A375 (cell line): Measurements from ENCODE around the gene ADAMTSL4. TPM values are rescaled to one million over a fixed set of nuclear protein-coding genes. Genes with fewer than 3 reads are reported as not detected.

Experiments
- small RNA-seq: library from RNA; depleted of rRNA; stranded (forward); fragments of <200 nt; gene quantifications from one replicate; pipeline ENCODE3, GENCODE V24; 2014
- total RNA-seq: library from RNA; depleted of rRNA; stranded (reverse); fragments of >200 nt; shearing (Covaris generic); gene quantifications from 2 replicates; pipeline ENCODE4 v1.2.3, GENCODE V29; 2014; rRNA removed

ADAMTSL4 gene
- 7.7 and 8.9 TPM in 2 replicates for total RNA-seq

DNA sequence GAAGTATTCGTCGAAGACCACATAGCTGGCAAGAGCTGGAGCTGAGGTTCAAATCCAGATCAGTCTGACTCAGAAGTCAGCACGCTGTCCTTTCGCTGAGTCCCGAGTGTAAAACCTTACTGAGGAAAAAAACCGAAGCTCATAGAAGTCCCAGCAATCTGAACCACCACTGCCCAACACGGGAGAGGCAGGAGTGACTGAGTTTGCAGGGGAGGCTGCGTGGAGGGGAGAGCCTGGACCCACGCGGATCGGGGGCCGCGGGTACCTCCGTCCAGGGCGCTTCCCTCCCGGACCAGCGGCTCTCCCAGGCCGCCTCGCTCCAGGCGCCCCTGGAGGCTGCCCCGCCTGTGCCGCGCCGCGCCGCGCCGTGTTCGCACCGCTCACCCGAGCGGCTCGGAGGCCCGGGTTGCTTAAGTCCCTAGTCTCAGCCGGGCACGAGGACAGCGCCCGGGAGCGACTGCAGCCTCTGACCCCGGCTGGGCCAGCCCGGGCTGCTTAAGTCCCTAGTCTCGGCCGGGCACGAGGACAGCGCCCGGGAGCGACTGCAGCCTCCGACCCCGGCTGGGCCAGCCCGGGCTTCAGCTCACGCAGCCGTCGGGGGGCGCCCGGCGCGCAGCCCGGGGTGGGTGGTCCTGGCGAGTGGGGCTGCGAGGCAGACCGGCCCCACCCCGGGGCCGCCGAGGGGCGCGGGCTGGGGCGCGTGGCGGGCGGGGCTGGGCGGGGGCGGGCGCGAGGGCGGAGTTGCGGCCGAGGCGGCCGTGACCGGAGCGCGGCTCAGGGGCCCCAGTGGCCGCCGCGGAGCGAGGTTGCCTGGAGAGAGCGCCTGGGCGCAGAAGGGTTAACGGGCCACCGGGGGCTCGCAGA lies at the start of gene ADAMTSL4:
TSS of gene ADAMTSL4 (plus strand) at position 777 of the 864 bp plus-strand sequence. CDS start 2,881 bp downstream, outside the sequence.

DNA sequence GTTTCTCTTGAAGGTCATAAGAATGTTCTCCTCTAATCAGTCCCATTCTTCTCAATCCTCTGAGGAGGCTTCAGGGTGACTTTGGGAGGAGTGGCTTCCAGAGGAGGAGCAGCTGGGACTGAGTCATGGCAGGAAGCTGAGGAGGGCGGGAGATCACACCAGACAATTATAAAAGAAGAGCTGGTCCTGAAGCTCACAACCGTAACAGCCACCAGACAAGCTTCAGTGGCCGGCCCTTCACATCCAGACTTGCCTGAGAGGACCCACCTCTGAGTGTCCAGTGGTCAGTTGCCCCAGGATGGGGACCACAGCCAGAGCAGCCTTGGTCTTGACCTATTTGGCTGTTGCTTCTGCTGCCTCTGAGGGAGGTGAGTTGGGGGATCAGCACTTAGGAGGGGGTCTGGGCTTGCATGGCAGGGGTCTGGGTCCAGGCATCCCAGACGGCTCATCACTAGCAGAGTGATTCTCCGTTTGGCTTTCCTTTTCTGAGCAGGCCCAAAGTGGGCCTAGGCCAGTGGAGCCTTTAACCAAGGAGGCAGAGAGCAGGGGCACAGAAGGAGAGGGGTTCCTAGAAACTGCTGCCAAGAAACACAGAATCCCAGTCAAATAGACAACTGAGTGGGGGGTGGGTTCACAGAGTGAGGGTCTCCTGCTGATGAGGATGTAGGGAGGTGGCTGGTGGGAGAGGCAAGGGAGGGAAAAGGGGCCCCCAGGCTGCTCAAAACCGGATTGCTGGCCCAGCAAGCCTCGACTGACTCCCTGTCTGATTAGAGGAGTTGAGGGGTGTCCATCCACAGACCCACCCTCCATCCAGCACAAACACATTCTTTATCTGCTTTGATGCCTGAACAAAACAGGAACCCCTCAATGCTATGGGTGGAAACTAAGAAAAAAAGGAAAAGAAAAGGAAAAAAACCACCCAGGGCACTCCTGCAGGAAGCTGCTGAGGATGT lies 41.0 kb upstream of the ADAMTSL4 start, which contains the start of gene ECM1:
TSS of gene ECM1 (plus strand) at position 198 of the 953 bp plus-strand sequence. CDS start at position 299, 101 bp downstream.

GRCh38 chr1:150515328-150516049 lies 33.7 kb upstream of the ADAMTSL4 start, which contains the start of gene FALEC:
FALEC (plus strand) TSS chr1:150515752.

GRCh38 chr1:150579110-150579944 lies 30.1 kb downstream of the ADAMTSL4 start, which contains the start of gene MCL1:
MCL1 (minus strand) TSS chr1:150579610; CDS start chr1:150579530, 80 bp downstream.

Small RNAs within 50 kb of the gene (small RNA-seq; reads per million reads assigned to genes)
- gene MIR4257 (not detected), gene RF00015 (not detected), gene RF00561 (not detected), gene RN7SL473P (not detected), gene RN7SL600P (not detected)

Other genes starting within 250 kb of the ADAMTSL4 start
- gene PRPF3, start 227.9 kb upstream of the ADAMTSL4 start, total RNA-seq, result 69.6 and 77.3 TPM in 2 replicates
- gene RPRD2, start 185.3 kb upstream of the ADAMTSL4 start, total RNA-seq, result 13.9 and 14.1 TPM in 2 replicates
- 35.7 and 40.2 TPM in 2 replicates for gene TARS2, start 62.0 kb upstream of the ADAMTSL4 start, total RNA-seq
- gene ECM1, start 41.3 kb upstream of the ADAMTSL4 start, total RNA-seq, result 18.4 and 18.6 TPM in 2 replicates
- gene FALEC, start 33.7 kb upstream of the ADAMTSL4 start, total RNA-seq, result 2.6 TPM in 1 of 2 replicates, not detected in the other
- 345 and 434 TPM in 2 replicates for gene MCL1, start 30.2 kb downstream of the ADAMTSL4 start, total RNA-seq
- gene ENSA, start 80.2 kb downstream of the ADAMTSL4 start, total RNA-seq, result 171 and 181 TPM in 2 replicates
- gene GOLPH3L, start 147.7 kb downstream of the ADAMTSL4 start, total RNA-seq, result 6.1 and 7.9 TPM in 2 replicates
- not detected in 2 replicates for gene HORMAD1, start 171.5 kb downstream of the ADAMTSL4 start, total RNA-seq
- 1.5 and 1.7 TPM in 2 replicates for gene CTSS, start 216.4 kb downstream of the ADAMTSL4 start, total RNA-seq